ENCODE results near the gene NCMAP. TPM values are rescaled to one million over a fixed set of nuclear protein-coding genes. Genes with fewer than 3 reads are reported as not detected.

Gene NCMAP
- total RNA-seq, 2 donors from 2014 or later, result 0.72 to 2.7 TPM

DNA sequence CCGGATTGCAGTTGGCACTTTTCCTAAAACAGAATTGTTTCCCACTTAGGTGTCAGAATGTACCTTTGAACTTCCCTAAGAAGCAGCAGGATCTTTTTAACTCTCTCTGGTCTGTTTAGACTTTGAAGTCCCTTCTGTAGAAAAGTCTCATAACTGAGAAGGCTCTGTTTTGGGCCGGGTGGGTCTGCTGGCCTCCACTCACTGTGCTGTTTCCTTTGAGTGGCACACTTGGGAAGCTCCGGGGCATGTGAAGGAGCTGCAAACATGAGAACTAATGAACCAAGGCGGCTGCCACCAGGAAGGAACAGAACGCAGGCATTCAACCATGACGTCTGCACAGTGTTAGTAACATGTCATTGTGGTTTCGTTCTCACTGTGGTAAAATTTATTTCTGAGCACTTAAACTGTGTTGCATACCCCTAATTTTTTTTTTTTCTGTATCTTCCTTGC is 19.5 kb upstream of the NCMAP start:
- TF ChIP-seq, protein P1, sequence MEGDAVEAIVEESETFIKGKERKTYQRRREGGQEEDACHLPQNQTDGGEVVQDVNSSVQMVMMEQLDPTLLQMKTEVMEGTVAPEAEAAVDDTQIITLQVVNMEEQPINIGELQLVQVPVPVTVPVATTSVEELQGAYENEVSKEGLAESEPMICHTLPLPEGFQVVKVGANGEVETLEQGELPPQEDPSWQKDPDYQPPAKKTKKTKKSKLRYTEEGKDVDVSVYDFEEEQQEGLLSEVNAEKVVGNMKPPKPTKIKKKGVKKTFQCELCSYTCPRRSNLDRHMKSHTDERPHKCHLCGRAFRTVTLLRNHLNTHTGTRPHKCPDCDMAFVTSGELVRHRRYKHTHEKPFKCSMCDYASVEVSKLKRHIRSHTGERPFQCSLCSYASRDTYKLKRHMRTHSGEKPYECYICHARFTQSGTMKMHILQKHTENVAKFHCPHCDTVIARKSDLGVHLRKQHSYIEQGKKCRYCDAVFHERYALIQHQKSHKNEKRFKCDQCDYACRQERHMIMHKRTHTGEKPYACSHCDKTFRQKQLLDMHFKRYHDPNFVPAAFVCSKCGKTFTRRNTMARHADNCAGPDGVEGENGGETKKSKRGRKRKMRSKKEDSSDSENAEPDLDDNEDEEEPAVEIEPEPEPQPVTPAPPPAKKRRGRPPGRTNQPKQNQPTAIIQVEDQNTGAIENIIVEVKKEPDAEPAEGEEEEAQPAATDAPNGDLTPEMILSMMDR (IDR thresholded peaks at IDR 0.05), result no peak
- Histone ChIP-seq H3K9ac (ENCODE audit: low read depth in 2 of 2, low read length in 2 of 2) (peak overlapping the region in 1 of 2 donors; percentile 59), H3K4me1 (peaks cover under 1% of the 10 kb centered on the region), H3K4me3 (no peak overlapping the region), H3K36me3 (no peaks in the 10 kb centered on the region), H3K27me3 (no peaks in the 10 kb centered on the region), H3K27ac (peak overlapping the region; percentile 67), H3K9me3 (no peaks in the 10 kb centered on the region)
- intact Hi-C loops (cut with DNase I), result no loop called here
- DNase-seq, result peak; percentile 60

DNA sequence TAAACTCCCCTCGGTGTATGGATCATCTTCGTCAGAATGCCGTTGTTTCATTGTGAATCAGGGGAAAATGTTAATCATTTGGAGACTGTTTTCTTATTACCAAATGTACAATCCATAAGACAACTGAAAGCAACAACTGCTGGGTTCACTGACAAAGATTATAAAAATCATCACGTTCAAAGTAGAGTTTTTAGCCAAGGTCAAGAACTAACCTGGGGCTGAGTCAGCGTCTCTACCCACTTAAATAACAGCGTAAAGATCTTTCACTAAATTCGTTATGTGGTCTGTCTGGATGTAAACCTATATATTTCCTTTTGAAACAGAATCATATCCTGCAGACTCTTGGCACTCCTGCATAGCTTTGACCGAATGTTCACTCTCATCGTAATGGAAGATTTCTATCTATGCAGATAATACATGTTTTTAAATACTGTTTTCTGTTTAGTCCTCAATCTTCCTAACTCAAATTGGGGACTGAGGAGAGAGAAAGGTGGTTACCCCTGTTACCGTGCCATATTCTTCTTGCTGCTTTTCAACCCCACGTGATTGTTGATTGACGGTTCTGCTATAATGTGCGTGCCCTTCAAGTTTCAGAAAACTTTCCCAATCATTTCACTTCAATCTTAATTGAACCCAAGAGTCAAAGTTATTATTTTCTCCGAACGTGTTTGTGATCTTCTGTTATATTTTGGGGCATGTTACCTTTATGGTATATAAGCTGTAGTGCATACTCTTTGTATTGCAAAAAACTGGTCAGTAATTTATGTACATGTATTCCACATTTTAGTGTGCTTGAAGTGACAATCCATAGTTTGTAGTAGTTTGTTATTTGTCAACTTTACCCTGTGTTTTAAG is 15.6 kb upstream of the NCMAP start:
- intact Hi-C loops (cut with DNase I), result loop anchor here (10.0 kb wide), 1 partner anchor 95 kb away; no protein-coding TSS in a partner anchor
- Histone ChIP-seq H3K4me3 (no peak overlapping the region), H3K4me1 (peaks cover 5% of the 10 kb centered on the region), H3K27ac (peak overlapping the region; percentile 62), H3K36me3 (no peaks in the 10 kb centered on the region), H3K9ac (ENCODE audit: low read depth in 2 of 2, low read length in 2 of 2) (peak overlapping the region in 1 of 2 donors; percentile 43), H3K27me3 (no peaks in the 10 kb centered on the region), H3K9me3 (no peaks in the 10 kb centered on the region)
- TF ChIP-seq, protein P1 (IDR thresholded peaks at IDR 0.05), result no peak
- DNase-seq, result no peak

DNA sequence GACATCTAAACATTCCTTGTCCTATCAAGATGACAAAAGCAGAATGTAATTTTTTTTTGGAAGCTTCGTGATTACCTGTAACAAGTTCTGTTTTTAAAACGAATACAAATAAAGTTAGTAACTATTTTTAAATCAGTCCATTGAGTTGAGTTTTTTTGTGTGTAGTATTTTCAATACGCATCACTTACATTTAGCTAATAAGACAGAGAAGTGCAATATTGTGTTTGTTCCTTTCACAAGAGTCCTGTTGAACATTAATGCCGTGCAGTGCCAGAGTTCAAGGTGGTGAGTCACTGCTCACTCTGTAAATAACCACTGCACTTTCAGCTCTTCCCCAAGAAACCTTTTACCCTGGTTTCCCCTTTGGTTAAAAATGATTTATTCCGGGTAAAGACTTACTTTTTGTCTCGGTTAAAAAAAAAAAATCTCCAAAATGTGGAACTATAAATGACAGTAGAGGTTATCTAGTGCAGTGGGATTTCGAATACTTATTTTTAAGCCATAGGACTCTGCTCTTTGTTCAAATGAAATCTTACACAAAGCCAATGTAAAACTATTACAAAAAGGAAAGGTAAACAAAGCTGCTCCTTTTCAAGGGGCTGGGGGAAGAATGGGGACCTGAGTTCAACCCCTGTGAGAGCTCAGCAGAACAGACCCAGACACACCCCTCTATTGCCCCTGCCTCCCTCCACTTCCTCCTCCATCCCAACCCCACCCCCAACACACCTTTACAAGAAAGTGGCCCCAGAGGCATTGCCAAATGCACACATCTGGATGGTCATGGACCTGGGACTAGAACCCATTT is 14.8 kb upstream of the NCMAP start:
- H3K4me1 ChIP-seq, result peaks cover 5% of the 10 kb centered on the region
- no peak overlapping the region for H3K4me3 ChIP-seq
- no peaks in the 10 kb centered on the region for H3K27me3 ChIP-seq
- no peaks in the 10 kb centered on the region for H3K9me3 ChIP-seq
- peak; percentile 83 for DNase-seq
- TF ChIP-seq, protein P1 (IDR thresholded peaks at IDR 0.05), result no peak
- peak overlapping the region; percentile 62 for H3K27ac ChIP-seq
- no peaks in the 10 kb centered on the region for H3K36me3 ChIP-seq
- H3K9ac ChIP-seq (ENCODE audit: low read depth in 2 of 2, low read length in 2 of 2), result peak overlapping the region in 1 of 2 donors; percentile 62
- intact Hi-C loops (cut with DNase I), result loop anchor here (10.0 kb wide), 1 partner anchor 94 kb away; no protein-coding TSS in a partner anchor

DNA sequence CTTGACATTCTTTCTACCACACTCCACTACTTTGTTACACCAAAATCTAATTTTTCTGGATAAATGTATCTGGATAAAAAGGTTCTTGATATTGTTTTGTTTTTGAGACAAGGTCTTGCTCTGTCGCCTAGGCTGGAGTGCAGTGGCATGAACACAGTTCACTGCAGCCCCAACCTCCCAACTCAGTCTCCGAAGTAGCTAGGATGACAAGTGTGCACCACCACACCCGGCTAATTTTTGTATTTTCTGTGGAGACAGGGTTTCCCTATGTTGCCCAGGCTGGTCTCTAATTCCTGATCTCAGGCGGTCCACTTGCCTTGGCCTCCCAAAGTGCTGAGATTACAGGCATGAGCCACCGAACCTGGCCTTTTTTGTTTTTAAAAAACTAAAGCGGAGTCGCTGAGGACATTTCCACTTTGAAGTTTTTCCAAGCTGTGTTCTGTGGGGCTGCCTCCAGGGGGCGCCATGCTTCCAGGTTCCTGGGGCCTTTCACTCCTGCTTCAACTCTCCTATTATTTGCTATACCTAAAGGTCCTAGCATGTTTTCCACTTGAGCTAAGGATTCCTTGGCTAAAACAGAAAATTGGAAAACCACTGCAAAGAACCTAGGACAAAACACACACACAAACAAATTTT is 14.1 kb upstream of the NCMAP start:
- Histone ChIP-seq H3K4me3 (no peak overlapping the region), H3K9me3 (no peaks in the 10 kb centered on the region), H3K36me3 (no peaks in the 10 kb centered on the region), H3K27me3 (no peaks in the 10 kb centered on the region), H3K27ac (peak overlapping the region; percentile 62), H3K4me1 (peaks cover 5% of the 10 kb centered on the region), H3K9ac (ENCODE audit: low read depth in 2 of 2, low read length in 2 of 2) (peak overlapping the region in 1 of 2 donors; percentile 62)
- TF ChIP-seq, protein P1 (IDR thresholded peaks at IDR 0.05), result peak; percentile 71
- intact Hi-C loops (cut with DNase I), result loop anchor here (10.0 kb wide), 1 partner anchor 93 kb away; no protein-coding TSS in a partner anchor
- DNase-seq, result peak; percentile 55

DNA sequence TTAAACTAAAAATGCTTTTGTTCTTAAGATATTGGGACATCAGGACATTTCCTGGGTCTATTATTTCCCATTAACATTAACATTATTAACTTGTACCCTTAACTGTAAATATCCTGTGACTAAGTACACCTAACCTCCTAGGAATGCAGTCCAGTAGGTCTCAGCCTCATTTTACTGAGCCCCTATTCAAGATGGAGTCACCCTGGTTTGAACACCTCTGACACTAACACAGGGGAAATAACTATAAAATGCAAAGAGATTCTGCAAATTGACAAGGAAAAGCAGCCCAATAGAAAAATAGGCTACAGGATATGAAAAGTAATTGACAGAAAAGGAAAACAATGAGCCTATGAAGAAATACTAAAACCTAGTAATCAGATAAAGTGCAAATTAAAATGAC is 11.6 kb upstream of the NCMAP start:
- H3K27ac ChIP-seq, result no peak overlapping the region
- intact Hi-C loops (cut with DNase I), result loop anchor here (10.0 kb wide), 1 partner anchor 91 kb away; no protein-coding TSS in a partner anchor
- H3K36me3 ChIP-seq, result no peaks in the 10 kb centered on the region
- peaks cover 5% of the 10 kb centered on the region for H3K4me1 ChIP-seq
- H3K27me3 ChIP-seq, result no peaks in the 10 kb centered on the region
- DNase-seq, result no peak
- no peaks in the 10 kb centered on the region for H3K9me3 ChIP-seq
- no peak overlapping the region for H3K4me3 ChIP-seq
- TF ChIP-seq, protein P1 (IDR thresholded peaks at IDR 0.05), result no peak
- no peak overlapping the region for H3K9ac ChIP-seq (ENCODE audit: low read depth in 2 of 2, low read length in 2 of 2)
